Activated CD8-positive, alpha-beta T cell treated with anti-CD3 and anti-CD28 coated beads for 36 hours (primary cell): ENCODE data around the gene BPIFB1. TPM values are rescaled to one million over a fixed set of nuclear protein-coding genes. Genes with fewer than 3 reads are reported as not detected.

Source experiments
- ATAC-seq: fragments of 200-7000 bp; cut with Tn5 transposase; one replicate; pipeline ENCODE4 v1.10.0; 2021; ENCODE audit warnings: mild to moderate bottlenecking, moderate library complexity
- CTCF ChIA-PET: fragments of 350-600 bp; sonication (Branson Sonifier 250); formaldehyde crosslinking; loops from one replicate; lab custom pipeline; 2021; ENCODE audit warnings: antibody characterized with exemption; lab: Charles Lee
- POLR2A ChIA-PET: fragments of 350-600 bp; sonication (Branson Sonifier 250); formaldehyde crosslinking; loops from one replicate; lab custom pipeline; 2021; ENCODE audit warnings: antibody characterized with exemption; lab: Charles Lee
- DNase-seq: peaks from one replicate; pipeline ENCODE4 v3.0.0-alpha.2; 2020
- H3K27ac Mint-ChIP-seq: one replicate; pipeline ENCODE4 v1.8.0; 2021; ENCODE audit warnings: mild to moderate bottlenecking, mixed read lengths
- H3K27me3 Mint-ChIP-seq: one replicate; pipeline ENCODE4 v1.8.0; 2021; ENCODE audit warnings: mixed read lengths
- H3K36me3 Mint-ChIP-seq: one replicate; pipeline ENCODE4 v1.8.0; 2021; ENCODE audit warnings: low read depth, mixed read lengths
- H3K4me1 Mint-ChIP-seq: one replicate; pipeline ENCODE4 v1.8.0; 2021; ENCODE audit warnings: low read depth, mixed read lengths
- H3K4me3 Mint-ChIP-seq: one replicate; pipeline ENCODE4 v1.8.0; 2021; ENCODE audit warnings: mild to moderate bottlenecking, moderate library complexity, mixed read lengths
- H3K9me3 Mint-ChIP-seq: one replicate; pipeline ENCODE4 v1.8.0; 2021; ENCODE audit warnings: mixed read lengths
- intact Hi-C: fragments of 100-400 bp; cut with micrococcal nuclease; formaldehyde crosslinking; loops from one replicate; pipeline ENCODE4 v1.10.0; 2022
- total RNA-seq, 2 experiments: library from RNA; stranded (reverse); gene quantifications; one replicate each; pipeline ENCODE4 v1.2.3, GENCODE V29; 2021
- TF ChIP-seq, protein P1 (sequence below): fragments of 200-600 bp; IDR thresholded peaks from one replicate; pipeline ENCODE4 v1.8.0; 2022; ENCODE audit warnings: antibody characterized with exemption, mild to moderate bottlenecking

BPIFB1 gene
- total RNA-seq, 2 experiments from 2014 or later: not detected

DNA sequence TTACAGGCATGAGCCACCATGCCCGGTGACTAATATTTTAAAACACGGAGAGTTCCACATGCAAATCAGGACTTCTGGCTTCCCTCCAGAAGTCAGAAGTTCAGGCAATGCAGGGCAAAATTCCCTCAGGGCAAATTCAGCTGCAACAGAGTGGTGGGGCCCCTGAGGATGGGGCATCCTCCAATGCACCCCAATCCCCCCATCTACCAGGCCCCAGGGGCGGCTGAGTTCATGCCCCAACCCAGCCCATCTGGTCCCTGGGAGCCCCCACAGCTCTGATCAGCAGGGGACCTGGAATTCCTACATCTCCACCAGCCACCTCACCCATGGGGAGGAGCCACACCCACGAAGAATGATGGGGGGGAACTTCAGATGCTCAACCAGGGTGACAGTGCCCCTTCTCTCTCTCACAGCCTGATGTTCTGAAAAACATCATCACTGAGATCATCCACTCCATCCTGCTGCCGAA is 22.6 kb downstream of the BPIFB1 start:
- no peak for ATAC-seq
- Mint-ChIP-seq H3K9me3 (no peaks in the 10 kb centered on the region), H3K27me3 (no peaks in the 10 kb centered on the region), H3K4me3 (no peak overlapping the region), H3K4me1 (no peaks in the 10 kb centered on the region), H3K36me3 (no peaks in the 10 kb centered on the region), H3K27ac (no peak overlapping the region)
- DNase-seq: no peak
- TF ChIP-seq, protein P1, sequence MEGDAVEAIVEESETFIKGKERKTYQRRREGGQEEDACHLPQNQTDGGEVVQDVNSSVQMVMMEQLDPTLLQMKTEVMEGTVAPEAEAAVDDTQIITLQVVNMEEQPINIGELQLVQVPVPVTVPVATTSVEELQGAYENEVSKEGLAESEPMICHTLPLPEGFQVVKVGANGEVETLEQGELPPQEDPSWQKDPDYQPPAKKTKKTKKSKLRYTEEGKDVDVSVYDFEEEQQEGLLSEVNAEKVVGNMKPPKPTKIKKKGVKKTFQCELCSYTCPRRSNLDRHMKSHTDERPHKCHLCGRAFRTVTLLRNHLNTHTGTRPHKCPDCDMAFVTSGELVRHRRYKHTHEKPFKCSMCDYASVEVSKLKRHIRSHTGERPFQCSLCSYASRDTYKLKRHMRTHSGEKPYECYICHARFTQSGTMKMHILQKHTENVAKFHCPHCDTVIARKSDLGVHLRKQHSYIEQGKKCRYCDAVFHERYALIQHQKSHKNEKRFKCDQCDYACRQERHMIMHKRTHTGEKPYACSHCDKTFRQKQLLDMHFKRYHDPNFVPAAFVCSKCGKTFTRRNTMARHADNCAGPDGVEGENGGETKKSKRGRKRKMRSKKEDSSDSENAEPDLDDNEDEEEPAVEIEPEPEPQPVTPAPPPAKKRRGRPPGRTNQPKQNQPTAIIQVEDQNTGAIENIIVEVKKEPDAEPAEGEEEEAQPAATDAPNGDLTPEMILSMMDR: no peak
- CTCF ChIA-PET: interaction anchor here (6.8 kb wide), 1 partner anchor 15 kb away, joined by 36 read pairs; no protein-coding TSS in a partner anchor
- POLR2A ChIA-PET: no interaction called here
- intact Hi-C loops: no loop called here

DNA sequence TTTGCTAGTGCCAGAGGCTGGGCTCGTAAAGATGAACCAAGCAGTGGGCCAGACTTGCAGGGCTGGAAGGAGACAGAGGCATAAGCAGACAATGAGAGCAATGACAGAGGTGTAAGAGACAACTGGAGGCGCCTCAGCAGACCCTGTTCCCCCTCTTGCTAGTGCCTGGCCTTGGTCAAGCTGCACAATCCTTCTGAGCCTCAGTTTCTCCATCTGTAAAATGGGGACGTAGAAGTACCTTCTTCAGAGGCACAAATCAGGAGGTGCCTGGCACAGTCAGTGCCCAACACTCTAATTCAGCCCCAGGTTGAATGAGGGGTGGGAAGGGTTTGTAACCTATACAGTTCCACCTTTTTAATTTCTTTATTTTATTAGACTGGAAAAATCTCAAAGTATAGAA is 23.2 kb downstream of the BPIFB1 start:
- CTCF ChIA-PET: no interaction called here
- TF ChIP-seq, protein P1: no peak
- ATAC-seq: no peak
- POLR2A ChIA-PET: no interaction called here
- no peak for DNase-seq
- Mint-ChIP-seq H3K36me3 (no peaks in the 10 kb centered on the region), H3K9me3 (no peaks in the 10 kb centered on the region), H3K27me3 (no peaks in the 10 kb centered on the region), H3K27ac (no peak overlapping the region), H3K4me3 (no peak overlapping the region), H3K4me1 (no peaks in the 10 kb centered on the region)
- intact Hi-C loops: no loop called here

DNA sequence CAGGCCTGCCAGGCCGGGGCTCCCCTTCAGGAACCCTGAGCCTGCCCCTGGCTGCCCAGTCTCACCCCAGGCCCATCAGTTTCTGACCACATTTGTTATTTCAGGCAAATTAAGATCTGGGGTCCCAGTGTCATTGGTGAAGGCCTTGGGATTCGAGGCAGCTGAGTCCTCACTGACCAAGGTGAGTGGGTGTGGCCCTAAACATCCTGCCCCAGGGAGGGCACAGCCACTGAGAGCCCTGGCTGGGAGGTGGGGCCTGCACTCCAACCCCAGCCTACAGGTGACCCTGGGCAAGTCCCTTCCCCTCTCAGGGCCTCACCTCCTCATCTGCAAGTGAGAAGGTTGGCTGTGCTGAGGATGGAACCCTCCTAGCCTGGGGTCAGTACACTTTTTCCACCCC is 23.8 kb downstream of the BPIFB1 start:
- DNase-seq (no peak), ATAC-seq (no peak)
- no peaks in the 10 kb centered on the region for H3K36me3 Mint-ChIP-seq
- no peaks in the 10 kb centered on the region for H3K27me3 Mint-ChIP-seq
- TF ChIP-seq, protein P1: no peak
- no peak overlapping the region for H3K27ac Mint-ChIP-seq
- POLR2A ChIA-PET: no interaction called here
- no peaks in the 10 kb centered on the region for H3K9me3 Mint-ChIP-seq
- intact Hi-C loops: no loop called here
- no peak overlapping the region for H3K4me3 Mint-ChIP-seq
- no peaks in the 10 kb centered on the region for H3K4me1 Mint-ChIP-seq
- CTCF ChIA-PET: no interaction called here

DNA sequence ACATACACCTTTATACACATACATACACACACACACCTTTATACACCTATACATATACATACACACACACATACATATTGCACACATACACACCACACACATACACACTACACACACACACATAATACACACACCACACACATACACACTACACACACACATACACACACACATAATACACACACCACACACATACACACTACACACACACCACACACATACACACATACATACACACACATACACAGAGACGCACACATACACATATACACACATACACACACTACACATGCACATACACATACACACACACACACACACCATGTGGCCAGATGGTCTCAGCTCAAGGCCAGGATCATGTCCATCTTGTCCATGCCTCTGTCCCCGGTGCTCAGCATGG is 25.7 kb downstream of the BPIFB1 start:
- H3K4me1 Mint-ChIP-seq: no peaks in the 10 kb centered on the region
- ChIA-PET POLR2A (interaction anchor here (0.5 to 0.6 kb wide), 2 partner anchors 9 to 61 kb away, joined by 3 read pairs; no protein-coding TSS in a partner anchor), CTCF (interaction anchor here (1.2 kb wide), 1 partner anchor 16 kb away, joined by 5 read pairs; no protein-coding TSS in a partner anchor)
- ATAC-seq (no peak), DNase-seq (no peak)
- H3K9me3 Mint-ChIP-seq: no peaks in the 10 kb centered on the region
- H3K27me3 Mint-ChIP-seq: no peaks in the 10 kb centered on the region
- no peak overlapping the region for H3K27ac Mint-ChIP-seq
- TF ChIP-seq, protein P1: no peak
- H3K4me3 Mint-ChIP-seq: no peak overlapping the region
- intact Hi-C loops: no loop called here
- no peaks in the 10 kb centered on the region for H3K36me3 Mint-ChIP-seq

DNA sequence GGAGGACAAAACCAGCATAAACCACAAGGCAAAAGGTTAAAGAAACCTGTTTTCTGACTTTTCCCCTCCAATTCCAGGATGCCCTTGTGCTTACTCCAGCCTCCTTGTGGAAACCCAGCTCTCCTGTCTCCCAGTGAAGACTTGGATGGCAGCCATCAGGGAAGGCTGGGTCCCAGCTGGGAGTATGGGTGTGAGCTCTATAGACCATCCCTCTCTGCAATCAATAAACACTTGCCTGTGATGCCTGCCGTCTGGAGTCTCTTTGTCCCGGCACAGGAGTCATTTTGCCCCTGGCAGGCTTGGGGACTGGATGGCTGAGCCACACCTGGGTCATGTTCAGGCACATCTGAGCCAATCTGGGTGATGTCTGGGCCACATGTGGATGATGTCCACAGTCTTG is 26.6 kb downstream of the BPIFB1 start:
- intact Hi-C loops: no loop called here
- no peaks in the 10 kb centered on the region for H3K9me3 Mint-ChIP-seq
- H3K27ac Mint-ChIP-seq: no peak overlapping the region
- ChIA-PET CTCF (interaction anchor here (1.2 kb wide), 2 partner anchors 17 to 18 kb away, joined by 3 to 5 read pairs; no protein-coding TSS in a partner anchor), POLR2A (no interaction called here)
- H3K36me3 Mint-ChIP-seq: no peaks in the 10 kb centered on the region
- DNase-seq (no peak), ATAC-seq (no peak)
- H3K4me1 Mint-ChIP-seq: no peaks in the 10 kb centered on the region
- H3K27me3 Mint-ChIP-seq: no peaks in the 10 kb centered on the region
- H3K4me3 Mint-ChIP-seq: no peak overlapping the region
- TF ChIP-seq, protein P1: no peak
